ENCODE measurements around the gene SLC19A1. TPM values are rescaled to one million over a fixed set of nuclear protein-coding genes. Genes with fewer than 3 reads are reported as not detected.

Gene SLC19A1
- total and polyA plus RNA-seq, 8 donors, result 2.9 to 23.3 (median 5.3) TPM

- Histone ChIP-seq H3K9me3 (no peaks in the 10 kb centered on the region), H3K4me3 (no peak overlapping the region), H3K27me3 (no peaks in the 10 kb centered on the region), H3K4me1 (no peaks in the 10 kb centered on the region), H3K36me3 (peaks cover 13 to 71% (median 60%) of the 10 kb centered on the region in 4 donors), H3K27ac (no peak overlapping the region)
- intact Hi-C loops (cut with DNase I; ENCODE audit: low total_unique reads), result no loop called here
- TF ChIP-seq POLR2A (IDR thresholded peaks at IDR 0.05) (no peak), POLR2AphosphoS5 (IDR thresholded peaks at IDR 0.05) (no peak), EP300 (IDR thresholded peaks at IDR 0.05) (no peak), CTCF (IDR thresholded peaks at IDR 0.05) (no peak)
- DNase-seq, result no peak
- 85 to 90% (median 87%) methylated on average over 16 to 18 of the region's 18 CpGs for WGBS, 5 donors
Observed at GRCh38 chr21:45496151-45496967, 45.9 kb downstream of the SLC19A1 start.

- Histone ChIP-seq H3K4me3 (no peak overlapping the region), H3K36me3 (peaks cover 13 to 84% (median 63%) of the 10 kb centered on the region in 4 donors), H3K9me3 (no peaks in the 10 kb centered on the region), H3K27me3 (no peaks in the 10 kb centered on the region), H3K4me1 (no peaks in the 10 kb centered on the region), H3K27ac (no peak overlapping the region)
- WGBS, 5 donors, result 89 to 91% (median 90%) methylated on average over 27 to 30 of the region's 30 CpGs
- TF ChIP-seq POLR2AphosphoS5 (IDR thresholded peaks at IDR 0.05) (no peak), EP300 (IDR thresholded peaks at IDR 0.05) (no peak), CTCF (IDR thresholded peaks at IDR 0.05) (no peak), POLR2A (IDR thresholded peaks at IDR 0.05) (no peak)
- intact Hi-C loops (cut with DNase I; ENCODE audit: low total_unique reads), result no loop called here
- DNase-seq, result no peak
Observed at GRCh38 chr21:45494851-45495680, 47.2 kb downstream of the SLC19A1 start.

- no peak for DNase-seq
- H3K9me3 ChIP-seq, result no peaks in the 10 kb centered on the region
- TF ChIP-seq POLR2A (IDR thresholded peaks at IDR 0.05) (no peak), POLR2AphosphoS5 (IDR thresholded peaks at IDR 0.05) (no peak), CTCF (IDR thresholded peaks at IDR 0.05) (no peak), EP300 (IDR thresholded peaks at IDR 0.05) (no peak)
- intact Hi-C loops (cut with DNase I; ENCODE audit: low total_unique reads), result no loop called here
- no peak overlapping the region for H3K4me3 ChIP-seq
- WGBS, 5 donors, result 20 to 94% (median 91%) methylated on average over 1 to 27 of the region's 27 CpGs
- peaks cover 13 to 82% (median 61%) of the 10 kb centered on the region in 4 donors for H3K36me3 ChIP-seq
- H3K4me1 ChIP-seq, result peaks cover 0 to 3% (median 0%) of the 10 kb centered on the region in 4 donors
- no peak overlapping the region for H3K27ac ChIP-seq
- no peaks in the 10 kb centered on the region for H3K27me3 ChIP-seq
Observed at GRCh38 chr21:45494135-45494850, 47.9 kb downstream of the SLC19A1 start.
